Panc1 (cell line): ENCODE results near the gene PCDHGA1. TPM values are rescaled to one million over a fixed set of nuclear protein-coding genes. Genes with fewer than 3 reads are reported as not detected.

ENCODE experiments used
- ATAC-seq: fragments of 200-7000 bp; cut with Tn5 transposase; 2 replicates; pipeline ENCODE4 v1.9.1; 2020; ENCODE audit warnings: mild to moderate bottlenecking, moderate library complexity
- BruUV-seq: library from RNA; stranded (reverse); fragments of 400-500 nt; replicated peaks from 2 replicates; lab custom pipeline; 2021; lab: Mats Ljungman, UMichigan
- CTCF ChIA-PET: fragments of 300-600 bp; sonication (Branson Sonifier 250); formaldehyde crosslinking; loops from one replicate; lab custom pipeline; 2022; ENCODE audit warnings: antibody characterized with exemption; lab: Charles Lee
- POLR2A ChIA-PET: fragments of 300-600 bp; sonication (Branson Sonifier 250); formaldehyde crosslinking; loops from one replicate; lab custom pipeline; 2022; ENCODE audit warnings: antibody characterized with exemption; lab: Charles Lee
- DNase-seq: peaks from one replicate; pipeline ENCODE4 v3.0.0-alpha.2; 2010; ENCODE audit warnings: low read depth, low spot score
- H3K27ac ChIP-seq: 2 replicates; pipeline ENCODE4 v1.5.1; 2011; ENCODE audit warnings: mild to moderate bottlenecking, low read length, inconsistent platforms
- H3K27me3 ChIP-seq: fragments of 200-500 bp; sonication (Bioruptor generic); 2 replicates; pipeline ENCODE4 v1.6.0; 2014; ENCODE audit warnings: low read length, inconsistent platforms; ENCODE audit not compliant: control insufficient read depth, insufficient read depth
- H3K36me3 ChIP-seq: fragments of 200-500 bp; sonication (Bioruptor generic); 2 replicates; pipeline ENCODE4 v1.5.1; 2014; ENCODE audit warnings: inconsistent platforms, mild to moderate bottlenecking, low read length, moderate library complexity; ENCODE audit not compliant: control insufficient read depth, insufficient read depth
- H3K4me1 ChIP-seq: 2 replicates; pipeline ENCODE4 v1.5.1; 2011; ENCODE audit warnings: inconsistent platforms, mild to moderate bottlenecking, low read length, moderate library complexity; ENCODE audit not compliant: control insufficient read depth, insufficient read depth
- H3K4me3 ChIP-seq, 2 experiments: 2 replicates each; pipeline ENCODE4 v1.5.1; 2011 to 2012; ENCODE audit warnings: low read depth in 2 of 2, low read length in 2 of 2, mild to moderate bottlenecking in 2 of 2, inconsistent platforms in 1 of 2, moderate library complexity in 1 of 2
- H3K9me3 ChIP-seq: fragments of 200-500 bp; sonication (Bioruptor generic); 2 replicates; pipeline ENCODE4 v1.5.1; 2014; ENCODE audit warnings: low read depth, mild to moderate bottlenecking, inconsistent platforms, low read length, moderate library complexity; ENCODE audit not compliant: control insufficient read depth, insufficient read depth
- CTCF ChIP-seq: fragments of 450-650 bp; IDR thresholded peaks from 2 replicates; pipeline ENCODE4 v1.5.1; 2017; ENCODE audit warnings: mild to moderate bottlenecking
- POLR2AphosphoS5 ChIP-seq: IDR thresholded peaks from 2 replicates; pipeline ENCODE4 v1.6.1; 2012; ENCODE audit warnings: mild to moderate bottlenecking, low read depth, low read length, moderate library complexity
- REST ChIP-seq, 2 experiments: IDR thresholded peaks; 2 replicates each; pipeline ENCODE4 v1.6.1; 2011 to 2012; ENCODE audit warnings: low read depth in 2 of 2, control low read depth in 1 of 2, low read length in 1 of 2, mild to moderate bottlenecking in 1 of 2, moderate library complexity in 1 of 2; ENCODE audit not compliant: insufficient read depth in 1 of 2
- SIN3A ChIP-seq: IDR thresholded peaks from 2 replicates; pipeline ENCODE4 v1.6.1; 2012; ENCODE audit warnings: low read depth, mild to moderate bottlenecking, low read length, moderate library complexity, borderline replicate concordance; ENCODE audit not compliant: insufficient read depth
- TCF7L2 ChIP-seq: IDR thresholded peaks from 2 replicates; pipeline ENCODE4 v1.6.1; 2011; ENCODE audit warnings: mild to moderate bottlenecking, low read depth, low read length, inconsistent platforms
- in situ Hi-C: cut with HindIII; loops from 2 replicates; pipeline ENCODE4 v1.10.0; 2016; ENCODE audit warnings: low sequenced_read_pairs, low pct_unique_long_range_greater_than_20kb
- intact Hi-C: fragments of 100-400 bp; cut with micrococcal nuclease; formaldehyde crosslinking; loops from one replicate; pipeline ENCODE4 v1.10.0; 2022; ENCODE audit not compliant: unreplicated experiment
- total RNA-seq: library from RNA; stranded (reverse); gene quantifications from one replicate; pipeline ENCODE4 v1.2.1, GENCODE V29; 2021; ENCODE audit not compliant: unreplicated experiment

Gene PCDHGA1
- total RNA-seq, 1 experiment from 2014 or later: 0.92 TPM

GRCh38 chr5:141518618-141519015, 188.3 kb downstream of the PCDHGA1 start:
- ChIA-PET POLR2A (no interaction called here), CTCF (no interaction called here)
- peaks cover 50% of the 10 kb centered on the region for H3K4me1 ChIP-seq
- no peak overlapping the region for H3K4me3 ChIP-seq
- DNase-seq (no peak), ATAC-seq (no peak)
- TF ChIP-seq CTCF (no peak), TCF7L2 (no peak), REST (IDR thresholded peaks at IDR 0.05; ENCODE audit: insufficient read depth in 1 of 2, low read depth in 2 of 2, low read length in 1 of 2) (no peak), POLR2AphosphoS5 (no peak), SIN3A (no peak)
- H3K9me3 ChIP-seq: no peaks in the 10 kb centered on the region; the same call in 1 of the 2 replicates
- intact Hi-C loops (no loop called here), in situ Hi-C loops (no loop called here)
- no peaks in the 10 kb centered on the region for H3K27me3 ChIP-seq
- 0 out of 2 replicates have a peak overlapping the region, but pooled peaks have one; percentile 27 for H3K27ac ChIP-seq
- peaks cover 5% of the 10 kb centered on the region for H3K36me3 ChIP-seq
- no TSS peak for BruUV-seq

- Histone ChIP-seq H3K4me3 (no peak overlapping the region), H3K9me3 (no peaks in the 10 kb centered on the region; the same call in 1 of the 2 replicates), H3K27me3 (no peaks in the 10 kb centered on the region), H3K36me3 (peaks cover 5% of the 10 kb centered on the region), H3K27ac (peak overlapping the region; percentile 86), H3K4me1 (peaks cover 43% of the 10 kb centered on the region)
- no peak for ATAC-seq
- no TSS peak for BruUV-seq
- ChIA-PET CTCF (no interaction called here), POLR2A (no interaction called here)
- DNase-seq: no peak
- intact Hi-C loops (loop anchor here (10.0 kb wide), 1 partner anchor 165 kb away; the partner anchor contains the start of genes PCDHGA4, PCDHGB1 and PCDHGB2), in situ Hi-C loops (no loop called here)
- no peak for TF ChIP-seq POLR2AphosphoS5
- TF ChIP-seq SIN3A: no peak
Observed at GRCh38 chr5:141519605-141520565, 189.6 kb downstream of the PCDHGA1 start.
